Measurements from ENCODE around the gene PDE6H. TPM values are rescaled to one million over a fixed set of nuclear protein-coding genes. Genes with fewer than 3 reads are reported as not detected.

PDE6H gene
- polyA plus RNA-seq, 1 of the 3 experiments (the other 2 are of a cell fraction): not detected

- TF ChIP-seq CTCF (IDR thresholded peaks at IDR 0.05) (no peak), NFIC (IDR thresholded peaks at IDR 0.05; ENCODE audit: borderline replicate concordance) (no peak), USF1 (IDR thresholded peaks at IDR 0.05; ENCODE audit: borderline replicate concordance, low read depth) (no peak), RFX5 (IDR thresholded peaks at IDR 0.05; ENCODE audit: low read length) (no peak), MEF2A (IDR thresholded peaks at IDR 0.05; ENCODE audit: borderline replicate concordance, low read depth) (no peak), TEAD4 (IDR thresholded peaks at IDR 0.05; ENCODE audit: borderline replicate concordance, insufficient read depth) (no peak), PBX3 (IDR thresholded peaks at IDR 0.05) (no peak), EP300 (IDR thresholded peaks at IDR 0.05; ENCODE audit: borderline replicate concordance in 1 of 2, low read depth in 1 of 2, low read length in 1 of 2) (no peak), TAF1 (IDR thresholded peaks at IDR 0.05; ENCODE audit: borderline replicate concordance, low read depth, low read length) (no peak), SIN3A (IDR thresholded peaks at IDR 0.05; ENCODE audit: borderline replicate concordance, low read depth, low read length) (no peak), MXI1 (IDR thresholded peaks at IDR 0.05; ENCODE audit: low read depth, low read length) (no peak), RCOR1 (IDR thresholded peaks at IDR 0.05; ENCODE audit: low read length) (no peak), RAD21 (IDR thresholded peaks at IDR 0.05; ENCODE audit: low read length) (no peak), SMC3 (IDR thresholded peaks at IDR 0.05; ENCODE audit: low read depth, low read length) (no peak), ELF1 (IDR thresholded peaks at IDR 0.05) (no peak), GABPA (IDR thresholded peaks at IDR 0.05; ENCODE audit: low read depth) (no peak), MAX (IDR thresholded peaks at IDR 0.05; ENCODE audit: low read depth) (no peak)
- ChIA-PET CTCF (interaction anchor here (1.1 kb wide), 1 partner anchor 239 kb away, joined by 4 read pairs; the partner anchor contains the start of gene RERG), POLR2A (no interaction called here)
- H3K27me3 ChIP-seq (ENCODE audit: insufficient read depth): no peaks in the 10 kb centered on the region
- H4K20me1 ChIP-seq (ENCODE audit: insufficient read depth): no peaks in the 10 kb centered on the region
- H3K4me2 ChIP-seq: no peak overlapping the region
- H3K4me1 ChIP-seq (ENCODE audit: control insufficient read depth in 1 of 2, insufficient read depth in 2 of 2, low read depth in 1 of 2, low read length in 1 of 2): no peaks in the 10 kb centered on the region
- H2AFZ ChIP-seq (ENCODE audit: low read depth): no peak overlapping the region
- no peak overlapping the region for H3K9ac ChIP-seq
- 0 out of 2 replicates have a peak, but pooled peaks cover 2% of the 10 kb centered on the region for H3K9me3 ChIP-seq
- no peak overlapping the region for H3K4me3 ChIP-seq (ENCODE audit: low read depth in 2 of 2, low read length in 1 of 2)
- no peak overlapping the region for H3K27ac ChIP-seq (ENCODE audit: low read depth in 2 of 2, low read length in 1 of 2)
- H3K36me3 ChIP-seq (replicated peaks in 1 of 2; ENCODE audit: control insufficient read depth in 1 of 2, insufficient read depth in 2 of 2, low read length in 1 of 2): no peaks in the 10 kb centered on the region
- H3F3A ChIP-seq (replicated peaks; ENCODE audit: insufficient read depth): no peaks in the 10 kb centered on the region
- no peaks in the 10 kb centered on the region for H3K79me2 ChIP-seq (ENCODE audit: insufficient read depth)
- WGBS (ENCODE audit: low lambda C conversion rate): 38% methylated on average over 1 of the region's 1 CpG
- no peak for DNase-seq
- no peaks in the 10 kb centered on the region for H3K9me2 ChIP-seq
Observed at GRCh38 chr12:14982562-14982961, 9.7 kb downstream of the PDE6H start.

Measured in SK-N-SH (cell line).